Activated naive CD8-positive, alpha-beta T cell treated with anti-CD3 and anti-CD28 coated beads, Interleukin-2, amount 50 U/mL, for 24 hours (primary cell): Measurements from ENCODE around the gene GTPBP1.

Source experiments
- ATAC-seq: fragments of 150-1000 bp; cut with Tn5 transposase; one replicate; pipeline ENCODE4 v1.10.0; 2021
- DNase-seq: peaks from one replicate; pipeline ENCODE4 v3.0.0; 2021
- H3K27ac Mint-ChIP-seq: one replicate; pipeline ENCODE4 v1.8.0; 2021; ENCODE audit warnings: mild to moderate bottlenecking, mixed read lengths
- H3K27me3 Mint-ChIP-seq: one replicate; pipeline ENCODE4 v1.8.0; 2021; ENCODE audit warnings: mixed read lengths
- H3K36me3 Mint-ChIP-seq: one replicate; pipeline ENCODE4 v1.8.0; 2021; ENCODE audit warnings: low read depth, mixed read lengths
- H3K4me1 Mint-ChIP-seq: one replicate; pipeline ENCODE4 v1.8.0; 2021; ENCODE audit warnings: mixed read lengths
- H3K4me3 Mint-ChIP-seq: one replicate; pipeline ENCODE4 v1.8.0; 2021; ENCODE audit warnings: mild to moderate bottlenecking, moderate library complexity, mixed read lengths
- H3K9me3 Mint-ChIP-seq: one replicate; pipeline ENCODE4 v1.8.0; 2021; ENCODE audit warnings: mixed read lengths

GTPBP1 gene

DNA sequence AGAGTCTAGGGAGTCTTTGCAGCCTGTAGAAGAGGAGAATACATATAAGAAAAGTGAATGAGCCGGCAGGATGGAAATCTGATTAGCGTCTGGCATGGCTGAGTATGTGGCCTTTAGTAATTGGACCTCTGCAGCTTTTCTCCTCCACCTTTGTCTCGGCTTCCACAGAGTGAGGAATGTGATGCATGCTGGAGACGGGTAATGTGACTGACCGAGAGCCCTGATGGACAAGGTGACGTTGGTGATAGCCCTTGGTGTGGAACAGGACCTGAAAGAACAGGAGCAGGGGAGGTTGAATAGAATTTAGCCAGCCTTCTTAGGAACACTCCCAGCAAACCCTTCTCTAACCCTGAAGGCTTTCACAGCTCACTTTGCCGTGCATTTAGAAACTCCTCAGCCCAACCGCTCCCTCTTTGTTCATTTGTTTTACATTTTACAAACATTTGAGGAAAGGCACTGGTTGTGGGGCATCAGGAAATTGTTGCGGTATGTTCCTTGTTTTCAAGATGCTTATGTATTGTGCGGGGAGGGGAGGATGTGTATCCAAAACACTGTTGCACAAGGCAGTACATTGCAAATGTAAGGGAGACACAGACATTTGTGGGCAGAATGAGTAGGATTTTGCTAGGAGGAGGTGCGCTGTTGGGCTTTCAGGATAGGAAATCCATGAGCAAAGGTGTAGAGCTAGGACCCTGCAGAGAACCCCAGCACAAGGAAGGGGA, 6.9 kb downstream of the GTPBP1 start:
- H3K9me3 Mint-ChIP-seq, result no peaks in the 10 kb centered on the region
- H3K36me3 Mint-ChIP-seq, result peaks cover 51% of the 10 kb centered on the region
- ATAC-seq, result no peak
- no peak for DNase-seq
- H3K27me3 Mint-ChIP-seq, result no peaks in the 10 kb centered on the region
- H3K4me3 Mint-ChIP-seq, result no peak overlapping the region
- peak overlapping the region; percentile 25 for H3K27ac Mint-ChIP-seq
- H3K4me1 Mint-ChIP-seq, result peaks cover 54% of the 10 kb centered on the region

DNA sequence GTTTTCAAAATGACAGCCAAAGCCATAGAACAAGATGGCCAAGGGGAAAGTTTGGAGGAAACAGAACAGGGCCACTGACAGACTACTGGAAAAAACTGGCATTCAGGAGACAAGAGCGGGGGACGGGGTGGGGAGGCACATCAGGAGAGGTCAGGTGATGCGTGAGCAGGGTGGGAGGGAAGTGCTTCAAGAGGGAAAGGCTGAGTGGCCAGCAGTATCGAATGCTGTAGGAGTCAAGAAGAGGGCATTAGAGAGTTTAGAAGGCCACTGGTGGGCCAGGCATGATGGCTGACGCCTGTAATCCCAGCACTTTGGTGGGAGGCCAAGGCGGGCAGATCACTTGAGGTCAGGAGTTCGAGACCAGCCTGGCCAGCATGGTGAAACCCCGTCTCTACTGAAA, 8.2 kb downstream of the GTPBP1 start:
- DNase-seq (no peak), ATAC-seq (peak; percentile 34)
- H3K4me3 Mint-ChIP-seq, result no peak overlapping the region
- no peaks in the 10 kb centered on the region for H3K27me3 Mint-ChIP-seq
- H3K9me3 Mint-ChIP-seq, result no peaks in the 10 kb centered on the region
- H3K27ac Mint-ChIP-seq, result peak overlapping the region; percentile 67
- H3K4me1 Mint-ChIP-seq, result peaks cover 50% of the 10 kb centered on the region
- peaks cover 48% of the 10 kb centered on the region for H3K36me3 Mint-ChIP-seq

DNA sequence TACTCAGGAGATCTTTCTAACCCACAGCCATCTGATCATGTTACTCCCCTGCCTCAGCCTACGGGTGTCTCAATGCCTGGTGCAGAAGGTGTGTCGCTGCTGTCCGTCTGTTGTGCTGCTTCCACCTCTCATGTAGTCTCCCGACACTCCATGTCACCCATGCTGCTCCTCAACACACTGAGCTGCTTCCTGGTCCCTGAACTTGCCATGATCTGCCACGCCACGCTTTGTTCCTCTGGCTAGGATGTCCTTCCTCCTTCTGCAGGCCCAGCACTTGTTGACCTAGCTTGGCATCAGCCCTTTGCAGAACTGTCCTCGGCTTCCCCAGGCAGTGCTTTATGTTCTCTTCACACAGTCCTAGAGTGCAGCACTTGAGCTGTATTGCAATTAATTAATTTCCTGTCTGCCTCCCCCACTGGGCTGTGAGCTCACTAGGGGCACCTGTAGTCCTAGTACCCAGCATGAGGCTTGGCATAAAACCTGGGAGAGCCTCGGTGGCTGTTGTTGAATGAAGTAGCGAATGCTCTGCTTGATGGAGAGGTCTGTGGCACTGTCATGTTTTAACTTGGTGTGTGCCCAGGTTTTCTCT, 9.5 kb downstream of the GTPBP1 start:
- Mint-ChIP-seq H3K36me3 (peaks cover 38% of the 10 kb centered on the region), H3K4me1 (peaks cover 40% of the 10 kb centered on the region), H3K4me3 (no peak overlapping the region)

DNA sequence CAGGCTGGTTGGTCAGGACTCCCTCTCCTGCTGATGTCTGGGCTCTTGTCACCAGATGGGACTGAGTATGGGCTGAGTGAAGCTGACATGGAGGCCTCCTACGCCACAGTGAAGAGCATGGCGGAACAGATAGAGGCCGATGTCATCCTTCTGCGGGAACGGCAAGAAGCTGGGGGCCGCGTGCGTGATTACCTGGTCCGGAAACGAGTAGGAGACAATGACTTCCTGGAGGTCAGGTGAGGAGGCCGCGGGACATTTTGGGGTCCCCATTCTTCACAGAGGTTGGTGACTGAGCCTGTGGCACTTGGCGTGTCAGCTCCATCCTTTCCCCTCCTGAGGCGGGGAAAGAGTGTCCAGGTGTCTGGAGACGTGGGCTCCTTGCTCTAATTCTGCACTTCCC, 10.1 kb downstream of the GTPBP1 start:
- no peak overlapping the region for H3K27ac Mint-ChIP-seq
- DNase-seq (no peak), ATAC-seq (no peak)
- H3K4me1 Mint-ChIP-seq, result peaks cover 34% of the 10 kb centered on the region
- H3K4me3 Mint-ChIP-seq, result no peak overlapping the region
- H3K27me3 Mint-ChIP-seq, result no peaks in the 10 kb centered on the region
- peaks cover 33% of the 10 kb centered on the region for H3K36me3 Mint-ChIP-seq
- H3K9me3 Mint-ChIP-seq, result no peaks in the 10 kb centered on the region

More for the DNA sequence above, 9.5 kb downstream of the GTPBP1 start:
- Mint-ChIP-seq H3K27ac (peak overlapping the region; percentile 52), H3K27me3 (no peaks in the 10 kb centered on the region), H3K9me3 (no peaks in the 10 kb centered on the region)
- DNase-seq, result no peak
- peak; percentile 14 for ATAC-seq

DNA sequence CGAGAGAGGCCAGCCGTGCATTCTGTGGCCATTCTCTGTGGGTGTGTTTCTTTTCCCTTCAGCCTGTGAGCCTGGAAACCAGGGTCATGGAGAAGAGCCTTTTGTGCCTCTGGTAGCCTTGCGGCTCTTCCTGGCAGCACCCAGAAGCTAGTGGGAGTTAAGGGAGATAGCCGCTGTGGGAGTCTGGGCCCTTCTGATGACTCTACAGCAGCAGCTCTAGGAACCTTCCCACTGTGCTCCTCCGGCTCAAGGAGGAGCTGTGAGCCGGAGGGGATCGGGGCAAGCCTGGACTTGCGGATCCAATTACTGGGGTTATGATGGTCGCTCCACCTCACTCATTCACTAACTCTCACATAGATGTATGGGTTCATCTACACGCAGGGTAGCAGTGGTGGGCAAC, 10.5 kb downstream of the GTPBP1 start:
- Mint-ChIP-seq H3K4me3 (no peak overlapping the region), H3K27ac (no peak overlapping the region), H3K36me3 (peaks cover 29% of the 10 kb centered on the region), H3K27me3 (no peaks in the 10 kb centered on the region), H3K4me1 (peaks cover 30% of the 10 kb centered on the region), H3K9me3 (no peaks in the 10 kb centered on the region)
- ATAC-seq, result no peak
- DNase-seq, result no peak

DNA sequence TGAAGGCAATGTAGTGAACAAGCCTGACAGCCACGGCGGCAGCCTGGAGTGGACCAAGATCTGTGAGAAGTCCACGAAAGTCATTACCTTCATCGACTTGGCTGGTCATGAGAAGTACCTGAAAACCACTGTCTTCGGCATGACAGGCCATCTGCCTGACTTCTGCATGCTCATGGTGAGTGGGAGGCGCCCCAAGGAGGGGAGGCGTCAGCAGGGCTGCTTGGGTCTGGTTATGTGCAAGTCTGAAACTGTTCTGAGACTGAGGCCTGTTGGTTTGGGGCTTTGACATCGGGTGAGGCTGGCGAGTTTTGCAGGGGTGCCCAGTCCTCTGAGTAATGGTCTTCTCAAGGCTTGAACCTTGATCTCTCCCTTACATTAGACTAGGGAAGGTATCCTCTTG, 11.1 kb downstream of the GTPBP1 start:
- Mint-ChIP-seq H3K9me3 (no peaks in the 10 kb centered on the region), H3K4me1 (peaks cover 29% of the 10 kb centered on the region), H3K27me3 (no peaks in the 10 kb centered on the region), H3K27ac (no peak overlapping the region), H3K36me3 (peaks cover 32% of the 10 kb centered on the region), H3K4me3 (no peak overlapping the region)
- no peak for ATAC-seq
- DNase-seq, result no peak

DNA sequence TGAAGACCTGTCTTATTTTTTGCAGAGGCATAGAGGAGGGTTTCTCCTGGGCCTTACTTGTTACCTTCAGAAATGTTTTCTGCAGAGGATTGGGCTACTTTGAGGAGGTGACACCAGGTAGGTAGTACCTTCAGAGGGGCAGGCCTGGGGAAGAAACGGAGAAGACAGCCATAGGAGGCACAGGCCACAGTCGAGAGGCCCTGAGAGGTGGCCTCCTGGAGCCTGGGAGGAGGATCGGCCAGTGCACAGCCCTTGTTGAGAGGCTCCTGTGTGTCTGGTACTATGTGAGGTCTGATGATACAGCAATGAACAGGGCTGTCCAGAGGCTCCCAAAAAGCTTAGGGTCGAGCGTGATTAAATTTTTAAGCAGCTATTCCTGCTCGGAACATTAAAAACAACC, 11.5 kb downstream of the GTPBP1 start:
- H3K27me3 Mint-ChIP-seq, result no peaks in the 10 kb centered on the region
- H3K36me3 Mint-ChIP-seq, result peaks cover 33% of the 10 kb centered on the region
- no peaks in the 10 kb centered on the region for H3K9me3 Mint-ChIP-seq
- DNase-seq (no peak), ATAC-seq (no peak)
- peaks cover 27% of the 10 kb centered on the region for H3K4me1 Mint-ChIP-seq
- H3K4me3 Mint-ChIP-seq, result no peak overlapping the region
- H3K27ac Mint-ChIP-seq, result no peak overlapping the region

DNA sequence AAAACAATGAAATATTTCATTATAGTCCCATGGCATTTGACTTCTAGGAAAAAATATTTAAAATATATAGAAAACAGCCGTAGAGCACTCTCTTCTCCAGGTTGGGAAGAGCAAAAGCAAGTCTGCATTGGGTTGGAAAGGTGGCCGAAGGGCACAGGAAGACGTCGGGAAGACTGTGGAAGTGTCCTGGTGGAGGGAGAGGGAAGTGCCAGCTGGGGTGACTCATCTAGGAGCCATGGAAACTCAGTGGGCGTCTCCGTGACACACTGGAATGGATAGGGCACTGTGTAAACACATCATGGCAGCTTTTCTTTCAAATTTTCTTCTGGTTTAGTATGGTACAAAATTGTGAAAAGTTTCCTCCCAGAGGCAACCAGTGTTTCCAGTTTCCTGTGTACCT, 12.7 kb downstream of the GTPBP1 start:
- no peak for DNase-seq
- no peak for ATAC-seq
- Mint-ChIP-seq H3K27ac (peak overlapping the region; percentile 71), H3K4me1 (peaks cover 16% of the 10 kb centered on the region), H3K4me3 (no peak overlapping the region), H3K9me3 (no peaks in the 10 kb centered on the region), H3K36me3 (peaks cover 39% of the 10 kb centered on the region), H3K27me3 (no peaks in the 10 kb centered on the region)

DNA sequence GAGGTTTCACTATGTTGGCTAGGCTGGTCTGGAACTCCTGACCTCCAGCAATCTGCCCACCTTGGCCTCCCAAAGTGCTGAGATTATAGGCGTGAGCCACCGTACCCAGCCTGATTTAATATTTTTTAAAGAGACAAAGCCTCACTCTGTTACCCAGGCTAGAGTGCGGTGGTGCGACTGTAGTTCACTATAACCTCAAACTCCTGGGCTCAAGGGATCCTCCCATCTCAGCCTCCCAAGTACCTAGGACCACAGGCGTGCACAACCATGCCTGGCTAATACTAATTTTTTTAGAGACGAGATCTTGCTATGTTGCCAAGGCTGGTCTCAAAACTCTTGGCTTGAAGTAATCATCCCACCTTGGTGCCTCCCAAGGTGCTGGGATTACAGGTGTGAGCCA, 13.5 kb downstream of the GTPBP1 start:
- peaks cover 45% of the 10 kb centered on the region for H3K36me3 Mint-ChIP-seq

DNA sequence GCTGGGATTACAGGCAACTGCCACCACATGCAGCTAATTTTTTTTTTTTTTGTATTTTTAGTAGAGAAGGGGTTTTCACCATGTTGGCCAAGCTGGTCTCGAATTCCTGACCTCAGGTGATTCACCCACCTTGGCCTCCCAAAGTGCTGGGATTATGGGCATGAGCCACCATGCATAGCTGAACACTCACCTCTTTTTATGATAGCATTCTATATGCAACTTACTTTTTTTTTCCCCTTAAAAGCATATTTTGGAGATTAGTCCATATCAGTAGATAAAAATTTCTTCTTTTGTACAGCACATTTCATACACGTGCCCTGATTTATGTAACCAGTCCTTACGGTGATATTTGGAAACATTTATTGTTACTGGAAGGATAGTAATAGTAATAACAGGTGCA, 14.6 kb downstream of the GTPBP1 start:
- Mint-ChIP-seq H3K27me3 (no peaks in the 10 kb centered on the region), H3K27ac (no peak overlapping the region), H3K36me3 (peaks cover 52% of the 10 kb centered on the region), H3K9me3 (no peaks in the 10 kb centered on the region), H3K4me1 (peaks cover 7% of the 10 kb centered on the region), H3K4me3 (no peak overlapping the region)
- ATAC-seq (no peak), DNase-seq (no peak)

More for the DNA sequence above, 13.5 kb downstream of the GTPBP1 start:
- no peak for ATAC-seq
- Mint-ChIP-seq H3K4me3 (no peak overlapping the region), H3K4me1 (peaks cover 11% of the 10 kb centered on the region), H3K9me3 (no peaks in the 10 kb centered on the region), H3K27me3 (no peaks in the 10 kb centered on the region), H3K27ac (no peak overlapping the region)
- DNase-seq, result no peak

DNA sequence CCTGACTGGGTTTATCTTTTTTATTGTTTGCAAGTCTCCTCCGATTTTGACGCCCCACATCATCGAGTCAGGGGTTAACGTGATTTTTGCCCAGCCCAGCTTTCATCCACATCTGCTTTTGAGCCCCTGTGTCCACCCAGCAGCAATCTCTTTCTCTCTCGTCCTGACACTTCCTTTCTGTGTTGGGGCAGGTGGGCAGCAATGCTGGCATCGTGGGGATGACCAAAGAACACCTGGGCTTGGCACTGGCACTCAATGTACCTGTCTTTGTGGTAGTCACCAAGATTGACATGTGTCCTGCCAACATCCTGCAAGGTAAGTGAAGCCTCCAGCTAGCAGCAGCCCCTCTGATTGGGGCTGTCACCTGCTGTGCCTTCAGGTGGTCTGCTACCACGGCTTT, 15.8 kb downstream of the GTPBP1 start:
- H3K4me1 Mint-ChIP-seq, result peaks cover 7% of the 10 kb centered on the region
- H3K27ac Mint-ChIP-seq, result no peak overlapping the region
- no peaks in the 10 kb centered on the region for H3K27me3 Mint-ChIP-seq
- peaks cover 61% of the 10 kb centered on the region for H3K36me3 Mint-ChIP-seq
- no peak for ATAC-seq
- no peaks in the 10 kb centered on the region for H3K9me3 Mint-ChIP-seq
- DNase-seq, result no peak
- no peak overlapping the region for H3K4me3 Mint-ChIP-seq

DNA sequence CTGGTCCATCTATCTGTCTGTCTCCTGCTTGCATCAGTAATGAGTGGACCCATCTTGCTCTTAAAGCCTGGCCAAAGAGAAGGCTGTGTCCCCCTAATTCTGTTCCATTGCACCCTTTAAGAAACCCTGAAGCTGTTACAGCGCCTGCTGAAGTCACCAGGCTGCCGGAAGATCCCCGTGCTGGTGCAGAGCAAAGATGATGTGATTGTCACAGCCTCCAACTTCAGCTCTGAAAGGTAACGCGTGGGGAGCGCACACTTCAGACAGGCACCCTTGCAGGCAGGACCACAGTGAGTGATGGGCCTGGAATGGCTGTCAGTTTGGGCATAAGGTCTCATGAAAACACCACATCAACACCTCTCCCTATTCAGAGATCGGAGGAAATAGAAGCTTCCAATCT, 18.4 kb downstream of the GTPBP1 start:
- H3K4me1 Mint-ChIP-seq, result no peaks in the 10 kb centered on the region

DNA sequence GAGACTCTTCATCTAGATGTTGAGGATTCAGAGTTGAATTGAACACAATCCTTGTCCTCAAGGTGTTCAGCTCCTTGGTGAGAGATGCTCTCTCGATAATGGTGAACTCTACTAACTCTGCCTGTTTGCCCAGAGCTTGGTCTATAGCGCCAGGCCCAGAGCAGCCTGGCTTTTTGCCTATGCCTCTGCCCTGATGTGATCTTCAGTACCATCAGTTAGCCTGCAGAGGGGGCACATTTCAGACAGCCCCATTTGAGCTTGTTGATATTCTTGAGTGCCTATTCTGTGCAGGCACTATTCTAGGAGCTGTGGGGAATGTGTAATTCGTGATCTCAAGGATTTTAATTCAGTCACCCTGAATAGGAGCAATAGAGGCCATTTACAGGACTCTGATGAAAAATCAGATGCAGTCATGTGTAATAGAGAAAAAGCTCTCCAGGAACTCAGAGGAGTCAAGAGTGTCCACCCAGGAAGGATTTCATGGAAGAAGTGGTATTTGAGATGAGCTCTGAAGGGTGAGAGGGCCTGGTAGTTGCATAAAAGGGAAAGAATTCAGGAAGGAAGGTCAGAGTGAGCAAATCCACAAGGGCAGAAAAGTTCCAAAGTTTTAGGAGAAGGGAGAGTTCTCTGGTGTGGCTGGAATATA, 19.3 kb downstream of the GTPBP1 start:
- Mint-ChIP-seq H3K9me3 (no peaks in the 10 kb centered on the region), H3K36me3 (peaks cover 59% of the 10 kb centered on the region), H3K4me3 (no peak overlapping the region), H3K27ac (no peak overlapping the region), H3K4me1 (no peaks in the 10 kb centered on the region), H3K27me3 (no peaks in the 10 kb centered on the region)
- ATAC-seq, result peak; percentile 49
- DNase-seq, result no peak

More for the DNA sequence above, 18.4 kb downstream of the GTPBP1 start:
- Mint-ChIP-seq H3K27me3 (no peaks in the 10 kb centered on the region), H3K9me3 (no peaks in the 10 kb centered on the region), H3K27ac (no peak overlapping the region), H3K36me3 (peaks cover 59% of the 10 kb centered on the region), H3K4me3 (no peak overlapping the region)
- ATAC-seq (no peak), DNase-seq (no peak)

DNA sequence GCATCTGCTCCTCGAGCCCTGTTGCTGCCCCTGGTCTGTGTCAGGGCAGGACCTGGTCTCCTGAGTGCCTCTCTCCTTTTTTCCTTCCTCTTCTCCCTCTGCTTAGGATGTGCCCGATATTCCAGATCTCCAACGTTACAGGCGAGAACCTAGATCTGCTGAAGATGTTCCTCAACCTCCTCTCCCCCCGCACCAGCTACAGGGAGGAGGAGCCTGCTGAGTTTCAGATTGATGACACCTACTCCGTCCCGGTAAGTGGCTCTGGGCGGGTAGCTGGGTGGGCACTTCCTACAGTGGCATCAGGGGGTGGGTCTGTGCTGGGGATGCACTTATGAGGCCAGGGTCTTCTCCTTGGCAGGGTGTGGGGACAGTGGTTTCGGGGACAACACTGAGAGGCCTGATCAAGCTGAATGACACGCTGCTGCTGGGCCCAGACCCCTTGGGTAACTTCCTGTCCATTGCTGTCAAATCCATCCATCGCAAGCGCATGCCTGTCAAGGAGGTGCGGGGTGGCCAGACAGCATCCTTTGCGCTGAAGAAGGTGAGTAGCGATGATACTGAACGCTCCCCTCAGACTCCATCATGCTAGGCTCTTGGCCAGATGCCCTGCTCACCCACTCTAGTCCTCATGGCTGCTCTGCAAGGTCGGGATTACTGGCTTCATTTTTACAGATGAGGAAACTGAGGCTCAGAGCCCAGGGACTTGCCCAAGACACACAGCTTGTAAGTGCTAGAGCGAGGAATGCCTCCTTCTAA, 20.3 kb downstream of the GTPBP1 start:
- Mint-ChIP-seq H3K9me3 (no peaks in the 10 kb centered on the region), H3K4me1 (peaks cover 2% of the 10 kb centered on the region), H3K36me3 (peaks cover 65% of the 10 kb centered on the region), H3K4me3 (no peak overlapping the region), H3K27me3 (no peaks in the 10 kb centered on the region), H3K27ac (no peak overlapping the region)
- no peak for ATAC-seq
- DNase-seq, result no peak

DNA sequence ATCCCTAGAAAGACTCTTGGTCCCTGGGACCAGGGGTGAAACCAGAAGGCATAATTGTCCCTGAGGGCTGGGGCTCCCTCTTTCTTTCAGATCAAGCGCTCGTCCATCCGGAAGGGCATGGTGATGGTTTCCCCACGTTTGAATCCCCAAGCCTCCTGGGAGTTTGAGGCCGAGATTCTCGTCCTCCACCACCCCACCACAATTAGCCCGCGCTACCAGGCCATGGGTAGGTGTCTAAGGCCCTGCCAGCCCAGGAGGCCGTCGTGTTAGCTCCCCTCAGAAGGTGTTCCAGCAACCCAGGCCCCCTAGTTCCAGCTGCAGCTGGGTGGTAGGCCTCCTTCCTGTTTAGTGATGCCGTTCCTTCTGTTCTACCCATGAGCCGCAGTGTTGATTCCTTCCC, 21.4 kb downstream of the GTPBP1 start:
- H3K9me3 Mint-ChIP-seq, result no peaks in the 10 kb centered on the region
- peaks cover 61% of the 10 kb centered on the region for H3K36me3 Mint-ChIP-seq
- H3K27me3 Mint-ChIP-seq, result no peaks in the 10 kb centered on the region
- no peak for DNase-seq
- ATAC-seq, result no peak
- no peak overlapping the region for H3K27ac Mint-ChIP-seq
- H3K4me3 Mint-ChIP-seq, result no peak overlapping the region
- H3K4me1 Mint-ChIP-seq, result peaks cover 2% of the 10 kb centered on the region
